ENCODE results near the gene PTPRK. TPM values are rescaled to one million over a fixed set of nuclear protein-coding genes. Genes with fewer than 3 reads are reported as not detected.
A peak's percentile ranks its signal among the peaks of the same experiment; 100 is the strongest.
"Not testable (repeated sequence)": the region's sequence is repeated elsewhere in the genome, so short reads cannot be mapped to it uniquely, and the experiment has no call there.

Gene PTPRK
- polyA plus RNA-seq, 1 donor (not counting 4 experiments of a cell fraction or from before 2014, with no cell fraction given), result 52.7 TPM

- FAIRE-seq, result peak; percentile 46
- DNase-seq (ENCODE audit: low read depth, low spot score), result no peak
- Histone ChIP-seq H3K79me2 (ENCODE audit: control insufficient read depth, insufficient read depth, low read length) (no peaks in the 10 kb centered on the region), H3K9me1 (ENCODE audit: control insufficient read depth, extremely low read depth, insufficient read depth, low read length) (no peaks in the 10 kb centered on the region), H3K4me1 (ENCODE audit: control insufficient read depth, extremely low read depth, insufficient read depth, low read length) (no peaks in the 10 kb centered on the region), H2AFZ (ENCODE audit: control insufficient read depth, low read length) (no peak overlapping the region), H3K4me3 (ENCODE audit: control insufficient read depth in 2 of 3, extremely low read depth in 1 of 3, insufficient read depth in 2 of 3, low read depth in 1 of 3, low read length in 3 of 3) (no peak overlapping the region), H3K36me3 (ENCODE audit: control insufficient read depth in 2 of 2, extremely low read depth in 1 of 2, insufficient read depth in 2 of 2, low read length in 2 of 2) (peaks cover 4 to 15% of the 10 kb centered on the region in 2 experiments), H3K27me3 (ENCODE audit: control insufficient read depth, extremely low read depth, insufficient read depth, low read length) (no peaks in the 10 kb centered on the region), H3K27ac (ENCODE audit: control insufficient read depth, insufficient read depth, low read length) (no peak overlapping the region), H3K9ac (ENCODE audit: control insufficient read depth, extremely low read depth, insufficient read depth, low read length) (no peak overlapping the region), H3K9me3 (ENCODE audit: control insufficient read depth, low read depth, low read length) (no peaks in the 10 kb centered on the region), H3K4me2 (ENCODE audit: control insufficient read depth, extremely low read depth, insufficient read depth, low read depth, low read length) (no peak overlapping the region), H4K20me1 (ENCODE audit: control insufficient read depth, extremely low read depth, insufficient read depth, low read length) (no peaks in the 10 kb centered on the region)
- dilution Hi-C loops (cut with MboI; ENCODE audit: extremely low pct_ligation_motif_present, low sequenced_read_pairs), result no loop called here
- TF ChIP-seq EZH2 (IDR thresholded peaks at IDR 0.05; ENCODE audit: low read length), result no peak
- TF ChIP-seq CTCF (optimal IDR thresholded peaks at IDR 0.05 in 1 of 3, IDR thresholded peaks at IDR 0.05 in 1 of 3, conservative IDR thresholded peaks at IDR 0.05 in 1 of 3; ENCODE audit: extremely low read depth in 1 of 3, insufficient read depth in 2 of 3, low read length in 3 of 3), result no peak
Observed at GRCh38 chr6:127990074-127990473, 530.3 kb downstream of the PTPRK start.

- Histone ChIP-seq H3K36me3 (ENCODE audit: control insufficient read depth in 2 of 2, extremely low read depth in 1 of 2, insufficient read depth in 2 of 2, low read length in 2 of 2) (peaks cover 15 to 21% of the 10 kb centered on the region in 2 experiments), H3K27ac (ENCODE audit: control insufficient read depth, insufficient read depth, low read length) (no peak overlapping the region), H2AFZ (ENCODE audit: control insufficient read depth, low read length) (no peak overlapping the region), H3K4me3 (ENCODE audit: control insufficient read depth in 2 of 3, extremely low read depth in 1 of 3, insufficient read depth in 2 of 3, low read depth in 1 of 3, low read length in 3 of 3) (no peak overlapping the region), H3K4me1 (ENCODE audit: control insufficient read depth, extremely low read depth, insufficient read depth, low read length) (no peaks in the 10 kb centered on the region), H3K9me3 (ENCODE audit: control insufficient read depth, low read depth, low read length) (no peaks in the 10 kb centered on the region), H3K9ac (ENCODE audit: control insufficient read depth, extremely low read depth, insufficient read depth, low read length) (no peak overlapping the region), H3K79me2 (ENCODE audit: control insufficient read depth, insufficient read depth, low read length) (no peaks in the 10 kb centered on the region), H3K9me1 (ENCODE audit: control insufficient read depth, extremely low read depth, insufficient read depth, low read length) (no peaks in the 10 kb centered on the region), H3K4me2 (ENCODE audit: control insufficient read depth, extremely low read depth, insufficient read depth, low read depth, low read length) (no peak overlapping the region), H4K20me1 (ENCODE audit: control insufficient read depth, extremely low read depth, insufficient read depth, low read length) (no peaks in the 10 kb centered on the region), H3K27me3 (ENCODE audit: control insufficient read depth, extremely low read depth, insufficient read depth, low read length) (no peaks in the 10 kb centered on the region)
- no peak for DNase-seq (ENCODE audit: low read depth, low spot score)
- FAIRE-seq, result no peak
- dilution Hi-C loops (cut with MboI; ENCODE audit: extremely low pct_ligation_motif_present, low sequenced_read_pairs), result no loop called here
- TF ChIP-seq CTCF (optimal IDR thresholded peaks at IDR 0.05 in 1 of 3, IDR thresholded peaks at IDR 0.05 in 1 of 3, conservative IDR thresholded peaks at IDR 0.05 in 1 of 3; ENCODE audit: extremely low read depth in 1 of 3, insufficient read depth in 2 of 3, low read length in 3 of 3), result no peak
- TF ChIP-seq EZH2 (IDR thresholded peaks at IDR 0.05; ENCODE audit: low read length), result no peak
Observed at GRCh38 chr6:127980996-127981395, 539.4 kb downstream of the PTPRK start.

GRCh38 chr6:127978185-127978584, 542.2 kb downstream of the PTPRK start:
- H3K9me3 ChIP-seq (ENCODE audit: control insufficient read depth, low read depth, low read length); H3K4me2 ChIP-seq (ENCODE audit: control insufficient read depth, extremely low read depth, insufficient read depth, low read depth, low read length); H3K79me2 ChIP-seq (ENCODE audit: control insufficient read depth, insufficient read depth, low read length); H4K20me1 ChIP-seq (ENCODE audit: control insufficient read depth, extremely low read depth, insufficient read depth, low read length); H3K9ac ChIP-seq (ENCODE audit: control insufficient read depth, extremely low read depth, insufficient read depth, low read length); H2AFZ ChIP-seq (ENCODE audit: control insufficient read depth, low read length); H3K4me3 ChIP-seq (ENCODE audit: control insufficient read depth in 2 of 3, extremely low read depth in 1 of 3, insufficient read depth in 2 of 3, low read depth in 1 of 3, low read length in 3 of 3); H3K27me3 ChIP-seq (ENCODE audit: control insufficient read depth, extremely low read depth, insufficient read depth, low read length); H3K9me1 ChIP-seq (ENCODE audit: control insufficient read depth, extremely low read depth, insufficient read depth, low read length); FAIRE-seq; dilution Hi-C loops (cut with MboI; ENCODE audit: extremely low pct_ligation_motif_present, low sequenced_read_pairs); DNase-seq (ENCODE audit: low read depth, low spot score); H3K27ac ChIP-seq (ENCODE audit: control insufficient read depth, insufficient read depth, low read length): not testable (repeated sequence)
- H3K36me3 ChIP-seq (ENCODE audit: control insufficient read depth in 2 of 2, extremely low read depth in 1 of 2, insufficient read depth in 2 of 2, low read length in 2 of 2), result peaks cover 12 to 17% of the 10 kb centered on the region in 2 experiments
- peaks cover 17% of the 10 kb centered on the region for H3K4me1 ChIP-seq (ENCODE audit: control insufficient read depth, extremely low read depth, insufficient read depth, low read length)

Data from keratinocyte (primary cell).